GM18507 (cell line): Measurements from ENCODE around the gene GRAMD2B.
"Not testable (repeated sequence)": the region's sequence is repeated elsewhere in the genome, so short reads cannot be mapped to it uniquely, and the experiment has no call there.

Experiments used
- DNase-seq: peaks from one replicate; pipeline ENCODE4 v3.0.0; 2011; ENCODE audit warnings: low read depth; ENCODE audit not compliant: insufficient read length; ENCODE audit errors: extremely low spot score
- FAIRE-seq: peaks from 2 replicates; lab custom pipeline; 2011; peaks lifted over from hg19 to GRCh38; lab: Jason Lieb, UNC

GRAMD2B gene

GRCh38 chr5:126499278-126499677 is 76.1 kb downstream of the GRAMD2B start:
- FAIRE-seq, result no peak

DNA sequence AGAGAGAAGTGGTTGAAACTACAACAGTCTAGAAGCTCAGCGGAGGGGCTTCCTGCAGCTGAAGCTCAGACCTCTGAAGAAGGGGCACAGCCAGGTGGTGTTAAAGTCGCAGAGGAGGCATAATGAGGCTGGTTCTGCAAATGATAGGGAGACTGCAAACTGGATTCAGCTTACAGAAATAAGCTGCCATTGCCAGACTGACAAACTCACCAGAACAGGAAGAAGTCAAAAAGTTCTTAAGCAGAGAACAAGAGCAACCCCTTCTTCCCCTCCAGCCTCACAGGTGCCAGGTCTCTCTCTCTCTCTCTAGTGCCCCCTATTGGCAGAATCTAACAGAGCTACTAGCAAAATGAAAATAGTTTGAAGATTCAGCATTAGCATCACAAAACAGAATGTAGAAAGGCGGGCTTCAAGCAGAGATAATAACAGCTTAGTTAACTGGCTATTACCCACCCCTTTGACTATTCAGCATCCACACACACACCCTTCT is 76.7 kb downstream of the GRAMD2B start:
- DNase-seq, result peak; percentile 2
- FAIRE-seq, result peak; percentile 83

More at GRCh38 chr5:126499278-126499677, 76.1 kb downstream of the GRAMD2B start:
- DNase-seq, result no peak

- DNase-seq, result no peak
- no peak for FAIRE-seq
Observed at GRCh38 chr5:126501448-126501847, 78.2 kb downstream of the GRAMD2B start.

- FAIRE-seq, result no peak
Observed at GRCh38 chr5:126503602-126504104, 80.4 kb downstream of the GRAMD2B start.

DNA sequence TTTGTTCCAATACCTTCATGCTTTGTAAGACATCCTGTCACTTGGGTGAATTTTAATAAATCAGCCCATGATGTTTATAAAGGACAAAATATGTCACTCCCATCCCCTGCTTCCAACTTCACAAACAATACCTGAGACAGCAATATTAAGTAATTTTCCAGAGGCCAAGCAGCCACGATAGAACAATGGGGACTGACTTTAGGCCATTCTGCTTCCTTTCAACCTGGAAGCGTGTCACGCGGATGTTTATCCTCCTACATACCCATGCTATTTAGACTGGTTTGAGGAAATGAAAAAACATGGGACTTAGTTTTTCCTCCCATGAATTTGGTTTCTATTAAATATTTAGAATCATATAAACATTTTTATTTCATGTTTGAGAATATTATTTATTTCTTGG is 82.9 kb downstream of the GRAMD2B start:
- no peak for FAIRE-seq
- no peak for DNase-seq

More at GRCh38 chr5:126503602-126504104, 80.4 kb downstream of the GRAMD2B start:
- no peak for DNase-seq

- FAIRE-seq (no peak), DNase-seq (no peak)
Observed at GRCh38 chr5:126508251-126508961, 85.2 kb downstream of the GRAMD2B start.

DNA sequence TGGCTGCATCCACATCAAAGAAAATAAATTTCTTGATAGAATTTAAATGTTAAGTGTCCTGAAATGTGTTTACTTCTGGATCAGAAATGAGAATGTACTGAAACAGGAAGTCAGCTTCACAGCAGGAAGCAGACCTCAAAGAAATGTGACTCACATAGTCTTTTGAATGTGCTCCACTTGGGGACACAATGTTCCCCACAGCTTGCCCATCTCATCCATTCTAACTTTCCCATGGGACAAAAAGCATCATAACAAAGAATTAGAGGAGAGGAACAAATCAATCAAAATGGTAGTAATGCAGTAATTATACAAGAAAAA is 85.7 kb downstream of the GRAMD2B start:
- no peak for FAIRE-seq
- DNase-seq, result no peak

DNA sequence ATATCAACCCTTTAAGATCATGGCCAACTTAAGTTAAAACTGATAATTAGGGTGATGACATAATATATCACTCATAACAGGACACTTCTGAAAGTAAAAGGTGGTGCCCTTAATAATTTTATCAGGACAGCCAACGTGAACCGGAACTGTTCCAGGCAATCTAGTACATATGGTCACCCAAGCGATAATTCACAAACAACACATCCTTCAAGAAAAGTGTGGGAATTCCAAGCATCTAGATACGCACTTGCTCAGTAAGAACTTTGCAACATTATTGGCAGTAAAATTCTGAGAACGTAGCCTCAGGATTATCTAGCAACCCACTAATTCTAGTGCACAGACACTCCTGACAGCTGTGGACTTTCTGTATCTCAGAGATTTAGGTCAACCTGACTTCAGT is 86.1 kb downstream of the GRAMD2B start:
- FAIRE-seq, result no peak
- no peak for DNase-seq

DNA sequence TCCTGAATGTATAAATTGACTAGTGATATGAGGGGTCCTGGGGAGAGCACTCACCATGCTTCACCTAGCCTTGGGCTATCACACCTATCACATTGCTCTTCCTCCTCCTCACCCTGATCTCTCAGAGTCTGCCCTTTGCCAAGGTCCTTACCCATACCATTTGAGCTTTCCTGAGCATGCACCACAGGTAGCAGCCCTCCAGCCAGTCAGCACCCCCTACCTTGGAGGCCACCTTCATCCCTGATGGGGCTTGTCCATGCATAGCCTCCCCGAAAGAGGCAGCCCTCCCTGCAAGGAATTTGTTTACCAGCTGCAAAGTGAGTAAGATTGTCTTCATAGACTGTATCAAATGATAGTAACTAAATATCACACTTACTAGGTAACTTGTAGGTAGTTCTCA is 88.8 kb downstream of the GRAMD2B start:
- DNase-seq (no peak), FAIRE-seq (no peak)

DNA sequence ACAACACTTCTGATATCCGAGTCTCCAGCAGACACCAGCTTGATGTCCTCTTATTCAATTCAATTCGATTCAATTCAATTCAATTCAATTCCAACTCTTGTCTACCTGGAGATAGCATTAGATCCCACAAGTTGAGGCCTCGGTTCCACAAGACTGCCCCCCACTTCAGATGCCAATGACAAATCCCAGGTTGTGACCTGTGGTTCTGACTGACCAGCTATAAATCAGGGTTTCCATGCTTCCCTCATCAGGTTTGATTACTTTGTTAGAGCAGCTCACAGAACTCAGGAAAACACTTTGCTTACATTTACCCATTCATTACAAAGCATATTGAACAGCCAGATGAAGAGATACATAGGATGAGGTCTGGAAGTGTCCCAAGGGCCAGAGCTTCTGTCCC is 89.2 kb downstream of the GRAMD2B start:
- DNase-seq (no peak), FAIRE-seq (no peak)

DNA sequence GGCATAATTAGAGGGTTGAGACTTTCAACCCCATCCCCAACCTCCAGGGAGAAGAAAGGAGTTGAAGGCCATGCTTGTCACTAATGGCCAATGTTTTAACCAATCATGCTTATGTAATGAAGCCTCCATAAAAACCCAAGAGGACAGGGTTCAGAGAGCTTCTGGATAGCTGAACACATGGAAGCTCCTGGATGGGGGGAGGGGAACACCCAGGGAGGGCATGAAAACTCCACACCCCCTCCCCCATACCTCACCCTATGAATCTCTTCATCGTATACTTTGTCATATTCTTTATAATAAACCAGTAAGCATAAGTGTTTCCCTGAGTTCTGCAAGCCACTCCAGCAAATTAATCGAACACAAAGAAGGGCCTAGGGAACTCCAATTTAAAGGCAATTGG is 90.1 kb downstream of the GRAMD2B start:
- FAIRE-seq, result no peak
- no peak for DNase-seq

DNA sequence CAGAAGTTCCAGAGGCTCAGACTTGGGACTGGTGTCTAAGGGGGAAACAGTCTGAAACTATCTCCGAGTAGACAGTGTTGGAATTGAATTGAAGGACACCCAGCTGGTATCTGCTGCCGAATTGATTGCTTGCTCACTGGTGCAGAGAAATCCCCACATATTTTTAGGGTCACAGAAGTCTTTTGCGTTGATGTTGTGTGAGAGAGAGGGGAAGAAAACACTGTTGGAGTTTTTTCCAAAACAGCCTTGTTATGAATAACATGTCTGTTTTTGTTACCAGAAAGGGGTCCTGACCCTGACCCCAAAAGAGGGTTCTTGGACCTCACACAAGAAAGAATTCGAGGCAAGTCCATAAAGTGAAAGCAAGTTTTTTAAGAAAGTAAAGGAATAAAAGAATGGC is 90.5 kb downstream of the GRAMD2B start:
- FAIRE-seq, result no peak
- DNase-seq, result no peak

DNA sequence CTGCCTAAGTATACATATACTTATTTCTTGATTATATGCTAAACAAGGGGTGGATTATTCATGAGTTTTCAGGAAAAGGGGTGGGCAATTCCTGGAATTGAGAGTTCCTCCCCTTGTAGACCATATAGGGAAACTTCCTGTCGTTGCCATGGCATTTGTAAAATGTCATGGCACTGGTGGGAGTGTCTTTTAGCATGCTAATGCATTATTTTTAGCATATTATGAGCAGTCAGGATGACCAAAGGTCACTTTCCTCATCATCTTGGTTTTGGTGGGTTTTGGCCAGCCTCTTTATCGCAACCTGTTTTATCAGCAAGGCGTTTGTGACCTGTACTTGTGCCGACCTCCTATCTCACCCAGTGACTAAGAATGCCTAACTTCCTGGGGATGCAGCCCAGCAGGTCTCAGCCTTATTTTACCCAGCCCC is 90.9 kb downstream of the GRAMD2B start:
- DNase-seq (no peak), FAIRE-seq (no peak)

- DNase-seq (no peak), FAIRE-seq (no peak)
Observed at GRCh38 chr5:126514558-126515141, 91.4 kb downstream of the GRAMD2B start.

GRCh38 chr5:126515337-126515736 is 92.1 kb downstream of the GRAMD2B start:
- DNase-seq (no peak), FAIRE-seq (no peak)

- FAIRE-seq, result no peak
- DNase-seq, result no peak
Observed at GRCh38 chr5:126516133-126516532, 92.9 kb downstream of the GRAMD2B start.

- DNase-seq (no peak), FAIRE-seq (no peak)
Observed at GRCh38 chr5:126516852-126517251, 93.6 kb downstream of the GRAMD2B start.

- not testable (repeated sequence) for FAIRE-seq, DNase-seq
Observed at GRCh38 chr5:126519223-126519622, 96.0 kb downstream of the GRAMD2B start.

DNA sequence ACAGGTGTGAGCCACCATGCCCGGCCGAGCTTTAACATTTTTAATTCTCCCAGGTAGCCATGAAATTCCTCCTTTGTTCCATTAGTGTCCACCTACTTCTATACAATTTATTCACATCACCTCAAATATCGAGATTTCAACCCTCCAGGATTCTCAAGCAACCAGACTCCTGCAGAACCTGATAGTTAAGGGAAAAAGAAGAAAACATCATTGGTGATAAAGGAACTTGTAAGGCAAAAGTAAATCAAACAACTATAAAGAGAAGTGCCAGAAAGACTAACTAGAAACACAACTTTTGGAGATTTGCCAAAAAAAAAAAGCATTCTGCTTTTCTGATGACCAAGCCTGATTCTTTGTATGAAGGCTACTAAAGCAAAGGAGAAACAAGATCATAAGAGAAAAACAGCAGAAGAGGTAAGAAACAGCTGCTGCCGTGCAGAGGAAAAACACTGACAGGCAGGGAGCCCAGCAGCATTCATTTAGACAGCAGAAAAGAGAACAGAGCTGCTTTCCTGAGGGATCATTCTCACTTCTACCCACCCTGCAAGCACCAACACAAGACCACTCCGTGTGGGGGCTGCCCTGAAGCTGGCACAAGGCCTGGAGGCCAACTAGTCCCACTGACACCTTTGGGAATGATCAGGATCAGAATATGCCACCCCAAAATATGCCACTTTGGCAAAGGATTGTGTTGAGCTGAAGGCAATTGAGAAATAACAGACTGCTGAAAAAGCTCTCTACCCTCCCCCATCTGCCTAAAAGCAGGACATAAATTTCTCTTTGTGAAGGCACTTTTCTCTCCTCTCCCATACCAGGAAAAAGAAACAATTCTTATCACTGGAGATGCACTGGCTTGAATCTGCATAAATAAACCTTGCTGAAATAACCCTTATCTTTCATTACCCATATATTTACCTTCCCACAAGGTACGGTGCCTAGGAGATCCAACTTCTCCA is 96.7 kb downstream of the GRAMD2B start:
- DNase-seq, result no peak
- no peak for FAIRE-seq

DNA sequence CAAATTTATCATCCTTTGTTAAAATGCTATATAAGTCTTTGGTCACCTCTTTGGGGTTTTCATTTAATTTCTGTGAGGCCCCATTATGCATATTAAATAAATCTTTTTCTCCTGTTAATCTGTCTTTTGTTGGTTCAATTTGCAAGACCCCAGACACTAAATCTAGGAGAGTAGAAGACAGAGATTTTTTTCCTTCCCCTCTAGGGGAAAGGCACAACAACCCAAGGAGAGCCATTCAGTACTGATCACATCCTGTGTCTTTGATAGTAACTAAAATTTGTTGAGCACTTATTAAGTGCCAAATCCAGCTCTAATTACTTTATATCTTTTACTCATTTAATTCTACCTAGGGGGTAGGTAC is 97.4 kb downstream of the GRAMD2B start:
- DNase-seq, result no peak
- no peak for FAIRE-seq
